HK-2 (cell line): ENCODE data around the gene GOLGA3.
"Not testable (repeated sequence)": the region's sequence is repeated elsewhere in the genome, so short reads cannot be mapped to it uniquely, and the experiment has no call there.

Experiments
- DNase-seq: peaks from one replicate; pipeline ENCODE4 v3.0.0-alpha.2; 2018; ENCODE audit not compliant: unreplicated experiment

GOLGA3 gene

DNA sequence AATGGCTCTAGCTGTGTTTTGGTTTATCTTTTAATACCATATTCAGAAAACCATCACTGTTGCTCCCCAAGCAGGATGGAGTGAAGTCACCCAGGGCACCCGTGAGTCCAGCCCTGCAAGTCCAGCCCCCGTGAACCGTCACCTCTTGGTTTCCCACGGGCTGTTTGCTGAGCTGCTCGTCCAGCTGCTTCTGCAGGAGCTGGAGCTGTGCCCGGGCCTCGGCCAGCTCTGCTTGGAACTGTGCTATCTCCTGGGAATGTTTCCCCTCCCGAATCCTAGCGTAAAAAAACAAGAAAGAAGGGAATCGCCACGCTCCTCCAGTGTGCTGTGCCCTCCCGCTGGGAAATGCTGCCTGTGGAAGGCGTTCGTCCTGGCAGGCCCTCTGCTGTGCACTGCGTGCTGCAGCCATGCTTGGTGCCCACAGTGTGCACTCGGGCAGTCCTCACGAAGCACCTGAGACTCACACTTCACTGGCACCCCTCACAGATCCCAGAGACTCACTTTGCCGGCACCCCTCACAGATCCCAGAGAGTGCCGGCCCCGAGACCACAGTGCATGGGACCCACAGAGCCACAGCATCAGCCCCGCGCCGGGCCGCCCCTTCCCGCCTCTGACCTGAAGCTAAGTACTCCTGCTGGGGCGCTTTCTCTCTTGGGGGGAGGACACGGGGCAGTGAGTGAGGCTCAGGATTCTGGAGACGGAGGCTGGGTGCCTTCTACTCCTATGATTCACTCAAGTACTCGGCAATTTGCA is 51.7 kb downstream of the GOLGA3 start:
- DNase-seq: no peak

DNA sequence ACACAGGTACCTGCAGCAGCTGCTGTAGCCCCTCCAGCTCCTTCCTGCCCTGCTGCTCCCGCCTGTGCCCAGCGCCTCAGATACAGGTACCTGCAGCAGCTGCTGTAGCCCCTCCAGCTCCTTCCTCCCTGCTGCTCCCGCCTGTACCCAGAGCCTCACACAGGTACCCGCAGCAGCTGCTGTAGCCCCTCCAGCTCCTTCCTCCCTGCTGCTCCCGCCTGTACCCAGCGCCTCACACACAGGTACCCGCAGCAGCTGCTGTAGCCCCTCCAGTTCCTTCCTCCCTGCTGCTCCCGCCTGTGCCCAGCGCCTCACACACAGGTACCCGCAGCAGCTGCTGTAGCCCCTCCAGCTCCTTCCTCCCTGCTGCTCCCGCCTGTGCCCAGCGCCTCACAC is 52.4 kb downstream of the GOLGA3 start:
- DNase-seq: not testable (repeated sequence)

DNA sequence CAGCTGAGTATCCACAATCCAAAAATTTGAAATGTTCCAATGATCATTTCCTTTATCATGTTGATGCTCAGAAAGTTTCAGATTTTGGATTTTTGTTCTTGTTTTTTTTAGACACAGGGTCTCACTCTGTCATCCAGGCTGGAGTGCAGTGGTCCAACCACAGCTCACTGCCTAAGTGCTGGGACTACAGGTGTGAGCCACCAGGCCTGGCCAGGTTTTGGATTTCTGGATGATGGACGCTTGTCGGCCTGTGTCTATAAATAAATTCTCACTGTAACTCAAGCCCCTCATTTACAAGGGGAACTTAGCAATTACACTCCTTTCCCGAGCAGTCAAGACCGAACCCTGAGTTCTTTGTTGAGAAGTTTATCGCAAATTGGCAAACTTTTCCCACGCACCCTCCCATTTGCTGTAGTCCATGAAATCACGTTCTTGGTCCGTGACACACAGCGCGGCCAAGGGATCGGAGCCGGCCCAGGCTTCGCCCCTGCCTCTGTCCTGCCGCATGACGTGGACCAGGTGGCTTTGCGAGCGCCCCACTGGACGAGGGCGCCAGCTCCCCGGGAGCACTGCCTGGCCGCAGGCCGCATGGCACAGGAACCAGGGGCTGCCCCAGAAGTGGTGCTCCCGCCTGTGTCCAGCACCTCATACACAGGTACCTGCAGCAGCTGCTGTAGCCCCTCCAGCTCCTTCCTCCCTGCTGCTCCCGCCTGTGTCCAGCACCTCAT is 53.0 kb downstream of the GOLGA3 start:
- DNase-seq: no peak

DNA sequence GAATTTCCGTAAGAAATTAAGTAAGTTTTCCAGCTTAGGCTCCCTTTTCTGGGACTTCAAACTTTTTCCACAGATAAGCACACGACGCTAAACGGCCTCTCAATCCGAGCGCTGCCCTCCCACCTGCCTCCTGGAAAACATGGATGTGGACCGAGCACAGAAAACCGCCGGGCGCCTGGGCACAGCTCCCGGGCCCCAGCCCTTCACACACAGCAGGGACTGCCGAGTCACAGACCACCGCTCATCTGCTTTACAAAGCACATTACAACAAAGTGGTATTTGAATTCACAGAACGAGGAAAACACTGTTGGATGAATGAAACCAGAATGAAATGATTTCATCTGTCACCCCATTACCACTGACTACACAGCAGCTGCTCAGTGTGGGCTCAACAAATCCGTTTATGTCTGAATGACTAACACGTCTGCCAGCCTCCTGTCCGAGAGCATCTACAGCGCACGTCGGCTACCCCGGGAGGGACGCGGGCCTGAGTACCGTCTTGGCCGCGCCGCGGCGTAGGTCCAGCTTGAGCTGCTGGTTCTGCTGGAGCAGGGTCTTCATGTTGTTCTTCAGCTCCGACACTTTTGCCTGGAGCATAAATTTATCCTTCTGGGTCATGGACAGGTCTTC is 53.9 kb downstream of the GOLGA3 start:
- no peak for DNase-seq

DNA sequence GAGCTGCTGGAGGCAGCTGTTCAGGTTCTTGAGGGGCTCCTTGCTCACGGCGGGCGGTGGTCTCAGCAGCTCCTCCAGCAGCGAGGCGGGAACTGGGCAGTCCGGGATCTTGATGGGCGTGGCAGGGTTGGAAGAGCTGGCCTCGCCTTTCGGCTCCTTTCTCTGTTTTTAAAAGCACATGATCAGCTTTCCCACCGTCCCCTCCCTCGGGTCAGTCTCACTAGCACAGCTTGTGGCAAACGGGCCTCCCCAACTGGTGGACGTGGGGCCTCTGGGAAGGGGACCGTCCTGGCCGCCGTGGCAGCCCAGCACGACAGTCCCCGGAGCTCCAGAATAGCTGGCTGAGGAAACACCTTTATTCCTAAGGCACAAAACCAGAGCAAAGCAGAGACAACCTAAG is 54.5 kb downstream of the GOLGA3 start:
- DNase-seq: no peak

DNA sequence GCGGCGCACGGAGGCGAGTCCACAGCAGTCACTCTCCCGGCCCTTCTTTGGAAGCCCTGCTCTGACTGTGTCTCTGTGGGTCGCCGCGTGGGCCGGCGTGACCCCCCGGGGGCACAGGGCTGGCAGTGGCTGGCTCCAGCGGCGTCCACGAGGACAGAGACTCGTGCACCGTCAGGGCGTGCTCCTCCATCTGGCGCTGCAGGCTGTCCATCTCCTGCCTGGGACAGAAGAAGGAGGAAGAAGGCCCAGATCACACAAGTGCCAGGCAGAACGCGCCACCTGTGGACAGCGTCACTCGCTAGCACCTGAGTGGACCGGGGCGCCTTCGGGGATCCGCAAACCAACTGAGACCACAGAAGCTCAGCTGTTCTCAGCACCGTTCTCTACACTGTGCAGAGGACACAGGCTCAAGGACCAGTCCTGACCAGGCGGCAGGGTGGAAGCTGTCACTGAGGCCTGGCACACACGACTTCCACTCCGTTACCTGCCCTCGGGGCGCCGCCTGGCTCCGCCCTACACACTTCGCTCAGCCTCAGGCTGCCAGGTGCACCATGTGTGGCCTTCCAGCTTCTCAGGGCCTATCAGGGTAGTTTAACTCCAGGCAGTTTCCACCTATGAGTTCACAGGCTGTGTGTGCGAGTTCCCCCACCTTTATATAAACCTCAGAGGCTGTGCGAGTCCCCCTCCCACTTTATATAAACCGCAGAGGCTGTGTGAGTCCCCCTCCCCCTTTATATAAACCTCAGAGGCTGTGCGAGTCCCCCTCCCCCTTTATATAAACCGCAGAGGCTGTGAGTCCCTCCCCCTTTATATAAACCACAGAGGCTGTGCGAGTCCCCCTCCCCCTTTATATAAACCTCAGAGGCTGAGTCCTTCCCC is 55.4 kb downstream of the GOLGA3 start:
- DNase-seq: no peak

DNA sequence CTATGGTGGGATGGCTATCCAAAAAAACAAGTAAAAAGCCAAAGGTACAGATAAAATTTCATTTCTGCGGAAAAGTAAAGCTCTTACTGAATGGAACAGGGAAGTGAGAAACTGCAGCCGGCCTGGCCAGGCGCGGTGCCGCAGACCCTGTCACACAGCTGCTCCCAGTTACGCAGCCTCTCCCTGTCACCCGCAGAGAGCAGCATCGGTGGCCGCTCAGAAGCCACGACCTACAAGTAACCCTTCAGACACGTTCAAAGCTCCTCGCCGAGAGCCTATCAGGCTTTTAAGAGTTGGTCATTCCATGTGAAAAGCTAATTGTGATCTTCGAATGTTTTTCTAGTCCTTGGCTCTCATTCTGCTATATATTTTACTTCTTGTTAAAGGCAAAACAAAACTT is 56.1 kb downstream of the GOLGA3 start:
- no peak for DNase-seq

DNA sequence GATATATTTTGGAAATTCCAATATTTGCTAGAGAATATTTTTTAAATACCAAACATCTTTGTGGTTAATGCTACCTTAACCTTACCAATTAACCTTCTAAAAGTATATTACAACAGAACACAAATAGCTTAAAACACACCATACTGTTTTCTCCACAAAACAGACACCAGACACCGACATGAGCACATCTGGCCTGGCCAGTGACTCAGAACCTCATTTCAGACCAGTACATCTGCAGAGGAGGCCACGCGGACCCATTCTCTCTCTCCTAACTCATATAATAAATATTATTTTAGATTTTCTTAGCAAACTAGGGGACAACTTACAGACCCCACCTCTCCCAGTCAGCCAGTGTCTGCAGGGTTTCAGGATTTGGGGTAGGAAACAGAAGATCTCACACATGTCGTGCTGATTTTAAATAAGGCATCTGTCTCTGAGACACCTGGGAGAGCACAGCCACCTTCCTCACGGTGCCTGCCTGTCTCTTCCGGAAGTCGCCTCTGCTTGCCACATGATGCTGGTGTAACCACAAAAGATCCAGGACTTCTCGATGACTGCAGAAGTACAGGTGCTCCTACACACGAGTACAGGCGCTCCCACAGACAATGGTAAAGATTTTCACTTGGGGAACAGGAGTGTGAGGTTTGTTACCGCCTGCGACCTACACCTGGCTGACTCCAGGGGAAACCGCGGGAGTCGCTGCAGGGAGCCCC is 57.4 kb downstream of the GOLGA3 start:
- DNase-seq: no peak

DNA sequence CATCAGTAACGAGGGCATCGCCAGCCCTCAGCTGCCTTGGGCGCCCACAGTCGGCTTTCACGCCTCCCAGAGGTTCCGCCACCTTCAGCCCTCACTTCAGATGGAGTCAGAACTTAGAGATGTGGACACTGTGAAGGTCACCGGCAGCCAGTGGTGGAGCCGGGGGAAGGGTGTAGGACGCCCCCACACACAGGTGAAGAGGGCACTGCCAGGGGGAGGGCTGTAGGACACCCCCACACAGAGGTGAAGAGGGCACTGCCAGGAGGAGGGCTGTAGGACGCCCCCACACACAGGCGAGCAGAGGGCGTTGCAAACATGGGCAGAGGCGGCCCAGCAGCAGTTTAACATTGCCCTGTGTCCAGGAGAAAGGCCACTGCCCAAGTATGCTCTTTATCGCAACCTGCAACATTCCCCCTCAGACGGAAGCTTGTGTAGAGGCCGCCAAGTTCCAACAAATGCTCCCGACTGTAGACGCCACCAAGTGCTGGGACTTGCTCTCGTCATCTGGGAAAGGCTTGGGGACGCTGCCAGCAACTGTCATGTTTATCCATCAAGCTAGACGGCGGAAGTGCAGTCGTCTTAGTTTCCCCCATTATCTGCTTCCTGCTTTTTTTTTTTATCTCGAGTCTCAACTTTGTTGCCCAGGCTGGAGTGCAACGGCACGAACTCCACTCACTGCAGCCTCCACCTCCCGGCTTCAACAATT is 62.1 kb downstream of the GOLGA3 start:
- no peak for DNase-seq

DNA sequence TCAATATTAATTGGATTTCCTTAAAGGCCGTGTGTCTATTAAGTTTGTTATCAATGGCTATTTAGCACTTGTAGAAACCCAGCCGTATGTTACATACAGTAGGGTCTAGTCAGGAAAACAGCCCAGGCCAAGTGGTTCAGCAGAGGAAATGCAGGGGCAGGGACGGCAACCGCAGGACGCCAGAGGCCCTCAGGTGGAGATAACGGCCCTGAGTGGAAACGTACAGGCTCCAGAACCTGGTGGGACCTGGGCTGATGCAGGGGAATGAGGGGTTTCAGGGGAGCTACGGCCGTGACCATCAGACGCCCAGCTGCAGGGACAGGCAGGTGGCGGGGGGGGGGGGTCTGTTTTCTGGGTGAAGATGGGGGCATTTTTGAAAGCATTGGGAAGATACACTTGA is 63.3 kb downstream of the GOLGA3 start:
- DNase-seq: no peak

DNA sequence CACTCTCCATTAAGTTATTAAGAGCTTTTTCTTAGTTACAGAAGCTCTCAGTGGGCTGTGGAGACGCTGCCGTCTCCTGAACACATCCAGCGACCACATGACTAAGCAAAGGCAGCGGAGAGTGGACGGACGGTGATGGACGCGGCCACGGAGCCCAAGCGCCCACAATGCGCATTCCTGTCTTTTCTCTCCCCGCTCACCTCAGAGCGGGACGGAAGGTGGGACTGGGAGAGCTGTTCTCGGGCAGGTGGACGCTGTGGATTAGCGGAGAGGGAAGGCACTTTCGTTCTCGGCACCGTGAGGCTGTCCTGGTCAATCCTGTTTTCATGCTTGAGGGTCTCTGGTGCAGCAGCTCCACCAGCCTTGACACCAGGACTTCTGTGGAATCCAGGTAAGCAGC is 64.4 kb downstream of the GOLGA3 start:
- no peak for DNase-seq

DNA sequence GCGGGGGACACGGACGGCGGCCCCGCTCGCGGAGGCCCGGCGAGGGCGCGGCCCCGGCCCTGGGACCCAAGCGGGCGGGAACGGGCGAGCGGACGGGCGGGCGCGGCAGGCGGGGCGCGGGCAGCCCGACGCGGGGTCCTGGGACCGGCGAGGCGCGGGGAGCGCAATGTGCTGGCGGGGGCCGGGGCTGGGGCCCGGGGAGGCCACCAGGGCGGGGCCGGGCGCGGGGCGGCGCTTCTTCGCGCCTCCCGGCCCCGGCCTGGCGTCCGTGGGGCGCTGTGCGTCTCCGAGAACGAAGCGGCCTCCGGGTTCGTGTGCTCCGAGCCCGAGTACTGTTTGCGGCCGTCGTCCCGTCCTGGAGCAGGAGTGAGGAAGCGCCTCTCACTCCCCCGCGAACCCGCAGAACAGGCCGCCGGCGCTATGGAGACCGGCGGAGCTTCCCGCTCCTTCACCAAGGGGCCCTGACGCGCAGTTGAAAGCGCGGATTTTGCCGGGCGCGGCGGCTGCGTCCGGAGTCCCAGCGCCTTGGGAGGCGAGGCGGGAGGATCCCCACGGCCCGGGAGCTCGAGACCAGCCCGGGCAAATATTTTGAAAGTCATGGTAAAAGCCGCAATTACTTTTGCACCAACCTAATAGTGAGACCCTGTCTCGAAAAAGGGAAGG is 66.6 kb downstream of the GOLGA3 start:
- DNase-seq: peak; percentile 82

DNA sequence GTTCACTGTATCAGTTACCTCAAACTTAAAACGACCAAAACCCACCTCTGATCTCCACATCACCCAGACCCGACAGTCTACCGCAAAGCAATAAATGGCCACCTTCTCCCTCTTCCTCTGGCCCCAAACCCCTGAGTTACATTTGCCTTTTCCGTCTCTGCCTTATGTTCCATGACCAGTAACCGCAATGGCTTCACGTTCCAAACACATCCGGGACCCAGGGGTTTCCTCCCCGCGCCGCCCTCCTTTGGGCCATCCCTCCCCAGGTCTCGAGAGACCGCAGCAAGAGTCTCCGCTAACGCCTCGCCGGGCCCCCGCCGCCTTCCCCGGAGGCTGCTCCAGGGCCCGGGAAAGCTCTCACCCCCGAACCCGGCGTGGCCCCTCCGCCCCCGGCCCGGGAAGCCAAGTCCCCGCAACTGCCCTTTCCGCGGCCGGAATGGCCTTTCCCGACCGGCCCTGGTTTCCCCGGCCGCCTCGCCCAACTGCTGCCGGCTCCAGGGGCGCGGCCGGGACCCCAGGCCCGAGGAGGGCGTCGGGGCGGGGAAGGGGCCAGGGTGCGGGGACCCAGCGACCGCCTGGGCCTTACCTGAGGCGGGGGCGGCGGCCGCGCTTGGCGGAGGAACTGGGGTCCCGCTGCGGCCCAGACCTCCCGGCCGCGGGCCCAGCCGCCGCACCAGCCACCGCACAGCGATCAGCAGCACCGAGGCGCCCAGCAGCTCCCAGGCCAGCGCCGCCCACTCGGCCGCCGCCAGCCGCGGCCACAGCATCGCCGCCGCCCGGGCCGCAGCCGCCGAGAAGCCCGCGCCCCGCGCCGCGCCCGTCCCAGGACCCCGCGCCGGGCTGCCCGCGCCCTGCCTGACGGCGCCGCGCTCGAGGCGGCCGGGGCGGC is 67.4 kb downstream of the GOLGA3 start, which contains the start of gene ANKLE2:
Gene ANKLE2 (minus strand): TSS at position 801 of the 889 bp plus-strand sequence. CDS start 34 bp downstream, at position 767.
- peak; percentile 61 for DNase-seq

DNA sequence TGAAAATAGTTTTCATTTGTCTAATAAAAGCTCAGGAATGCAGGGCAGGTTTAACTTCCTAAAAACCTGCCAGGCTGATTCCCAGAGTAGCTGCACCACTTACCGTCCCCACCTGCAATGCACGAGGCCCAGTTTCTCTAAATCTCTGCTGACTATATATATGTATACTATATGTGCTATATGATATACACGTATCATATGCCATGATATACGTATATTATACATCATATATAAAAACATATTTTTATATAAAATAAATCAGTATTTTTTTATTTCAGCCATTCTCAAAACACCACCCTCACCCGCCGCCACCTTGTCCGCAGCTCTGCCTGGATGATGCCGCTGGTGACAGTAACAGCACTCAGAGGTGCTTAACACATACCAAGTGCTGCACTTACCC is 69.3 kb downstream of the GOLGA3 start:
- DNase-seq: no peak

DNA sequence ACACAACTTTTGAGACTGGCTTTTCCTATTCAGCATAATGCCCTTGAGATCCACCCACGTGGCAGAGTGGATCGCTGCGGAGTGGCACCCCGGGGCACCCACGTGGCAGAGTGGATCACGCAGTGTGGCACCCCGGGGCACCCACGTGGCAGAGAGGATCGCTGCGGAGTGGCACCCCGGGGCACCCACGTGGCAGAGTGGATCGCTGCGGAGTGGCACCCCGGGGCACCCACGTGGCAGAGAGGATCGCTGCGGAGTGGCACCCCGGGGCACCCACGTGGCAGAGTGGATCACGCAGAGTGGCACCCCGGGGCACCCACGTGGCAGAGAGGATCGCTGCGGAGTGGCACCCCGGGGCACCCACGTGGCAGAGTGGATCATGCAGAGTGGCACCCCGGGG is 69.8 kb downstream of the GOLGA3 start:
- not testable (repeated sequence) for DNase-seq

DNA sequence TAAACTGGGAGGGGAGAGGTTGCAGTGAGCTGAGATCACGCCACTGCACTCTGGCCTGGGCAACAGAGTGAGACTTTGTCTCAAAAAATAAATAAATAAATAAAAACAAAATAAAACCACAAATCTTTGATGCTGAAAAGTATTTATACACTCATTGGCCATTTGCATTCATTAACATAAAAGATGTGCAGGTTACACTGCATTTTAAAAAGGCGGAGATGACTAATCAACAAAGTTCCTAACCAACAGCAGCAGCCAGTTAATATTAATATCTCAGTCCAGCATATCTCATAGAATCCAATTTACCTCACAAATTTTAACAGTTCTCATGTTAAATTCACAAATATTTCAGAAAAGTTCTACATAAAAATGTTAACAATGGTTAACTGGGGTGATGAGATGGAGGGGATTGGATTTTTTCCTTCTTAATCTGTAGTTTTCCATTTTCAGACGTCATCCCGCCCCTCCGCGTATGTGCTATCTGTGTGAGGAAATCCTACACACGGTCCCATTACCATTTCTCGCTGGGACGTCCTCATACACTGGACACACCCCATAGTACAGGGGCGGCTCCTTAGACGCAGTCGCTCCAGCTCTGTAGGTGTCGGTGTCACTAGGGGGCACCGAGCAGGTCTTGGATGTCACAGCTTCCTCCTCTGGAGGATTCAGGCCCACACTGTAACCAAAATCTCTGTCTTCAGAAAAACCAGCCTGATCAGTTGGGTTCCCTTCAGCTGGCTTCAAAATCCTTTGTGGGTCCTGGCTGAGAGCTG is 74.3 kb downstream of the GOLGA3 start:
- no peak for DNase-seq

DNA sequence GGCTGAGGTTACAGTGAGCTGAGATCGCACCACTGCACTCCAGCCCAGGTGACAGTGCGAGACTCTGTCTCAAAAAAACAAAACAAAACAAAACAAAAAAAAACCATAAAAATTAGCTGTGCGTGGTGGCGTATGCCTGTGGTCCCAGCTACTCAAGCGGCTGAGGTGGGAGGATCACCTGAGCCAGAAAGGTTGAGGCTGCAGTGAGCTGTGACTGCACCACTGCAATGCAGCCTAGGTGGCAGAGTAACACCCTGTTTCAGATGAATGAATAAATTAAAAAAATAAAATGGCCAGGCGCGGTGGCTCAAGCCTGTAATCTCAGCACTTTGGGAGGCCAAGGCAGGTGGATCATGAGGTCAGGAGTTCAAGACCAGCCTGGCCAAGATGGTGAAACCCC is 75.0 kb downstream of the GOLGA3 start:
- not testable (repeated sequence) for DNase-seq

DNA sequence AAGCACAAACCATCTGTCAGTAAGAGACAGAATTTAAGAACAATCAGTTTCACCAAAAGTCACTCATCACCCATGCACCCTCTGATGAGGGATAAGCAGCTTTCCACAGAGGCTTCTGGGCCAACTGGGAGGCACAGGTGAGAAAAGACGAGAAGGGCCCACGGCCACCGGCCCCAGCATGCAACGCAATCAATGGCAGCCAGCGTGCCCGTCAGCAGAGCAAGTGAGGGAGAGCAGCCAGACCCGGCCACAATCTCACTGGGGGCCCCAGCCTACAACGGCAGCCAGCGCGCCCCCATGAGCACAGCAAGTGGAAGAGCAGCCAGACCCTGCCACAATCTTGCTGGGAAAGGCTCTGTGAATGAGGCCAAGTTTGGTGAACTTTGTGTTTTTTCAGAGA is 80.3 kb downstream of the GOLGA3 start:
- DNase-seq: no peak
